HL-60 (cell line): ENCODE measurements around the gene UFM1.

ENCODE experiments used
- DNase-seq, 2 experiments: peaks; one replicate each; pipeline ENCODE4 v3.0.0-alpha.2; 2010 to 2020; ENCODE audit warnings: low read depth in 1 of 2, low spot score in 1 of 2
- H3K27ac ChIP-seq: fragments of 250-450 bp; sonication (Bioruptor Pico); replicated peaks from 2 replicates; pipeline ENCODE4 v1.5.1; 2020; ENCODE audit warnings: mild to moderate bottlenecking, moderate library complexity
- H3K27me3 ChIP-seq: fragments of 250-450 bp; sonication (Bioruptor Pico); 2 replicates; pipeline ENCODE4 v1.5.1; 2021; ENCODE audit warnings: mild to moderate bottlenecking, moderate library complexity; ENCODE audit not compliant: insufficient read depth, poor library complexity, severe bottlenecking
- H3K4me3 ChIP-seq: replicated peaks from 2 replicates; pipeline ENCODE4 v1.5.1; 2011; ENCODE audit warnings: mild to moderate bottlenecking, control low read depth, low read length; ENCODE audit not compliant: insufficient read depth
- CTCF ChIP-seq: IDR thresholded peaks from one replicate; pipeline ENCODE4 v1.5.1; 2011; ENCODE audit warnings: low read length, control low read depth, inconsistent platforms; ENCODE audit not compliant: insufficient read depth
- GABPA ChIP-seq: IDR thresholded peaks from 2 replicates; pipeline ENCODE4 v1.6.1; 2012; ENCODE audit warnings: low read depth
- POLR2AphosphoS5 ChIP-seq: IDR thresholded peaks from 2 replicates; pipeline ENCODE4 v1.6.1; 2012; ENCODE audit warnings: low read depth
- REST ChIP-seq: IDR thresholded peaks from 2 replicates; pipeline ENCODE4 v1.6.1; 2012; ENCODE audit warnings: low read depth; ENCODE audit not compliant: insufficient replicate concordance
- SPI1 ChIP-seq: IDR thresholded peaks from 2 replicates; pipeline ENCODE4 v1.6.1; 2012; ENCODE audit warnings: low read depth, mild to moderate bottlenecking, borderline replicate concordance

The UFM1 gene

GRCh38 chr13:38321654-38322053 lies 28.0 kb upstream of the UFM1 start:
- Histone ChIP-seq H3K27ac (no peak overlapping the region), H3K27me3 (no peaks in the 10 kb centered on the region), H3K4me3 (no peak overlapping the region)
- DNase-seq, result no peak
- TF ChIP-seq SPI1 (no peak), GABPA (no peak), REST (no peak), POLR2AphosphoS5 (no peak), CTCF (no peak)

GRCh38 chr13:38325426-38325825 lies 24.2 kb upstream of the UFM1 start:
- DNase-seq, result no peak
- no peak overlapping the region for H3K4me3 ChIP-seq
- TF ChIP-seq REST (no peak), SPI1 (no peak), CTCF (no peak), GABPA (no peak), POLR2AphosphoS5 (no peak)
- H3K27me3 ChIP-seq, result no peaks in the 10 kb centered on the region
- H3K27ac ChIP-seq, result no peak overlapping the region

- Histone ChIP-seq H3K27ac (no peak overlapping the region), H3K27me3 (no peaks in the 10 kb centered on the region), H3K4me3 (no peak overlapping the region)
- DNase-seq, result no peak
- TF ChIP-seq POLR2AphosphoS5, result no peak
- TF ChIP-seq CTCF, result no peak
- TF ChIP-seq GABPA, result no peak
- TF ChIP-seq REST, result no peak
- no peak for TF ChIP-seq SPI1
These were observed 21.0 kb upstream of the UFM1 start for GRCh38 chr13:38328699-38329098.
